Tibial nerve (tissue), 4 donors: ENCODE results near the gene SLC30A7. TPM values are rescaled to one million over a fixed set of nuclear protein-coding genes. Genes with fewer than 3 reads are reported as not detected.
A peak's percentile ranks its signal among the peaks of the same experiment; 100 is the strongest.

Source experiments
- DNase-seq, 2 donors: peaks; one replicate each; pipeline ENCODE4 v3.0.0-alpha.2; 2019; ENCODE audit warnings: low spot score in 2 of 2
- H3K27ac ChIP-seq, 4 donors: fragments of 200-600 bp; sonication (generic) in 3 of 4; one replicate each; pipeline ENCODE4 v1.5.1; 2017 to 2019; ENCODE audit warnings: mild to moderate bottlenecking in 1 of 4
- H3K27me3 ChIP-seq, 2 donors: fragments of 200-600 bp; sonication (generic) in 1 of 2; one replicate each; pipeline versions ENCODE4 v1.5.1 to v1.6.0; 2017 to 2019
- H3K36me3 ChIP-seq, 3 donors: fragments of 200-600 bp; sonication (generic); one replicate each; pipeline ENCODE4 v1.5.1; 2018 to 2019
- H3K4me1 ChIP-seq, 4 donors: fragments of 200-600 bp; sonication (generic) in 3 of 4; one replicate each; pipeline ENCODE4 v1.5.1; 2017 to 2019
- H3K4me3 ChIP-seq, 4 donors: fragments of 200-600 bp; sonication (generic) in 3 of 4; one replicate each; pipeline ENCODE4 v1.5.1; 2017 to 2019; ENCODE audit warnings: mild to moderate bottlenecking in 1 of 4, moderate library complexity in 1 of 4
- H3K9me3 ChIP-seq, 4 donors: fragments of 200-600 bp; sonication (generic) in 3 of 4; one replicate each; pipeline ENCODE4 v1.5.1; 2017 to 2019
- CTCF ChIP-seq, 5 experiments: fragments of 200-600 bp in 3 of 5; fragments of 450-650 bp in 2 of 5; sonication (generic) in 3 of 5; IDR thresholded peaks; one replicate each; pipeline ENCODE4 v1.5.1; 2016 to 2019; ENCODE audit warnings: antibody characterized with exemption in 5 of 5, mild to moderate bottlenecking in 3 of 5, moderate library complexity in 2 of 5
- EP300 ChIP-seq, 2 donors: sonication (generic); formaldehyde crosslinking; IDR thresholded peaks; one replicate each; pipeline ENCODE4 v1.6.1; 2017; ENCODE audit warnings: antibody characterized with exemption in 2 of 2, mild to moderate bottlenecking in 1 of 2
- POLR2A ChIP-seq, 2 donors: fragments of 450-650 bp; IDR thresholded peaks; one replicate each; pipeline ENCODE4 v1.6.1; 2017; ENCODE audit warnings: antibody characterized with exemption in 2 of 2, mild to moderate bottlenecking in 2 of 2, moderate library complexity in 2 of 2
- WGBS, 2 donors: methylation state at CpG; one replicate each; pipeline ENCODE4 v1.1.5; 2018; 5-methylcytosine and 5-hydroxymethylcytosine counted together
- total RNA-seq, 4 donors: library from RNA; depleted of rRNA; stranded (reverse); fragments of >200 nt; gene quantifications; one replicate each; pipeline ENCODE4 v1.1.0, GENCODE V29; 2016

The SLC30A7 gene
- total RNA-seq, 4 donors from 2014 or later, result 14.4 to 28.8 (median 17.7) TPM

- Histone ChIP-seq H3K27ac (peak overlapping the region in 1 of 4 donors; percentile 63), H3K36me3 (no peaks in the 10 kb centered on the region), H3K27me3 (no peaks in the 10 kb centered on the region), H3K4me3 (no peak overlapping the region), H3K9me3 (no peaks in the 10 kb centered on the region), H3K4me1 (peaks cover 0 to 17% (median 0%) of the 10 kb centered on the region in 4 donors)
- 74 to 75% methylated on average over 1 of the region's 1 CpG for WGBS, 2 donors
- TF ChIP-seq POLR2A (IDR thresholded peaks at IDR 0.05), result no peak
- TF ChIP-seq EP300 (IDR thresholded peaks at IDR 0.05), result peak in 1 of 2 donors; percentile 62
- TF ChIP-seq CTCF (IDR thresholded peaks at IDR 0.05), result no peak
- no peak for DNase-seq
Observed at GRCh38 chr1:100861379-100861778, 34.5 kb upstream of the SLC30A7 start.

- DNase-seq, result no peak
- WGBS, 2 donors, result 81 to 86% methylated on average over 2 of the region's 2 CpGs
- no peaks in the 10 kb centered on the region for H3K27me3 ChIP-seq
- no peaks in the 10 kb centered on the region for H3K36me3 ChIP-seq
- TF ChIP-seq EP300 (IDR thresholded peaks at IDR 0.05) (no peak), CTCF (IDR thresholded peaks at IDR 0.05) (no peak)
- H3K4me3 ChIP-seq, result no peak overlapping the region
- H3K4me1 ChIP-seq, result peaks cover 0 to 17% (median 0%) of the 10 kb centered on the region in 4 donors
- no peaks in the 10 kb centered on the region for H3K9me3 ChIP-seq
- peak overlapping the region in 1 of 4 donors; percentile 63 for H3K27ac ChIP-seq
Observed at GRCh38 chr1:100862591-100862990, 33.3 kb upstream of the SLC30A7 start.

- H3K27me3 ChIP-seq, result no peaks in the 10 kb centered on the region
- WGBS, 2 donors, result 19 to 21% methylated on average over 5 of the region's 5 CpGs
- H3K36me3 ChIP-seq, result no peaks in the 10 kb centered on the region
- peaks cover 0 to 9% (median 0%) of the 10 kb centered on the region in 4 donors for H3K4me1 ChIP-seq
- H3K9me3 ChIP-seq, result no peaks in the 10 kb centered on the region
- no peak for DNase-seq
- no peak overlapping the region for H3K4me3 ChIP-seq
- H3K27ac ChIP-seq, result no peak overlapping the region
- TF ChIP-seq CTCF (IDR thresholded peaks at IDR 0.05), result peak; percentile 43 to 74 (median 55)
- TF ChIP-seq EP300 (IDR thresholded peaks at IDR 0.05), result no peak
Observed at GRCh38 chr1:100866041-100866900, 29.6 kb upstream of the SLC30A7 start.

GRCh38 chr1:100866901-100867206, 29.0 kb upstream of the SLC30A7 start:
- H3K27ac ChIP-seq, result no peak overlapping the region
- no peaks in the 10 kb centered on the region for H3K36me3 ChIP-seq
- DNase-seq, result no peak
- H3K4me1 ChIP-seq, result peaks cover 0 to 4% (median 0%) of the 10 kb centered on the region in 4 donors
- no peak overlapping the region for H3K4me3 ChIP-seq
- no peaks in the 10 kb centered on the region for H3K27me3 ChIP-seq
- no peaks in the 10 kb centered on the region for H3K9me3 ChIP-seq
- 73 to 74% methylated on average over 2 of the region's 2 CpGs for WGBS, 2 donors
- no peak for TF ChIP-seq CTCF (IDR thresholded peaks at IDR 0.05)
- TF ChIP-seq EP300 (IDR thresholded peaks at IDR 0.05), result no peak

- H3K36me3 ChIP-seq, result no peaks in the 10 kb centered on the region
- no peak overlapping the region for H3K27ac ChIP-seq
- no peak for TF ChIP-seq EP300 (IDR thresholded peaks at IDR 0.05)
- peak; percentile 48 to 73 (median 63) for TF ChIP-seq CTCF (IDR thresholded peaks at IDR 0.05)
- WGBS, 2 donors, result 12 to 16% methylated on average over 7 of the region's 7 CpGs
- no peak for DNase-seq
- no peaks in the 10 kb centered on the region for H3K27me3 ChIP-seq
- no peaks in the 10 kb centered on the region for H3K9me3 ChIP-seq
- no peaks in the 10 kb centered on the region for H3K4me1 ChIP-seq
- H3K4me3 ChIP-seq, result no peak overlapping the region
Observed at GRCh38 chr1:100868364-100868995, 27.4 kb upstream of the SLC30A7 start.
